Hepatocyte (in vitro differentiated cells): ENCODE measurements around the gene ARHGEF10L. TPM values are rescaled to one million over a fixed set of nuclear protein-coding genes. Genes with fewer than 3 reads are reported as not detected.

ENCODE experiments used
- DNase-seq: peaks from one replicate; pipeline ENCODE4 v3.0.0-alpha.2; 2016; ENCODE audit warnings: low spot score
- H2AFZ ChIP-seq: fragments of 200-600 bp; sonication (generic); 2 replicates; pipeline ENCODE4 v1.6.0; 2016; ENCODE audit warnings: antibody characterized with exemption, mild to moderate bottlenecking
- H3K27ac ChIP-seq: fragments of 200-600 bp; sonication (generic); 2 replicates; pipeline ENCODE4 v1.5.1; 2016; ENCODE audit warnings: mild to moderate bottlenecking
- H3K27me3 ChIP-seq: fragments of 200-600 bp; sonication (generic); 2 replicates; pipeline ENCODE4 v1.6.1; 2016
- H3K36me3 ChIP-seq: fragments of 200-600 bp; sonication (generic); replicated peaks from 2 replicates; pipeline ENCODE4 v1.5.1; 2016; ENCODE audit warnings: low read depth; ENCODE audit not compliant: insufficient read depth
- H3K4me1 ChIP-seq: fragments of 200-600 bp; sonication (generic); 2 replicates; pipeline ENCODE4 v1.5.1; 2016; ENCODE audit warnings: mild to moderate bottlenecking, moderate library complexity; ENCODE audit not compliant: insufficient read depth
- H3K4me2 ChIP-seq: fragments of 200-600 bp; sonication (generic); 2 replicates; pipeline ENCODE4 v1.6.0; 2016
- H3K4me3 ChIP-seq: fragments of 200-600 bp; sonication (generic); 2 replicates; pipeline ENCODE4 v1.5.1; 2016; ENCODE audit warnings: mild to moderate bottlenecking
- H3K79me2 ChIP-seq: fragments of 200-600 bp; sonication (generic); 2 replicates; pipeline ENCODE4 v1.6.0; 2017; ENCODE audit warnings: mild to moderate bottlenecking
- H3K9me2 ChIP-seq: fragments of 200-600 bp; sonication (generic); replicated peaks from 2 replicates; pipeline ENCODE4 v1.6.0; 2017; ENCODE audit warnings: mild to moderate bottlenecking; ENCODE audit not compliant: insufficient read depth
- H3K9me3 ChIP-seq: fragments of 200-600 bp; sonication (generic); 2 replicates; pipeline ENCODE4 v1.5.1; 2016; ENCODE audit warnings: low read depth, mild to moderate bottlenecking
- H4K20me1 ChIP-seq: fragments of 200-600 bp; sonication (generic); 2 replicates; pipeline ENCODE4 v1.6.0; 2016; ENCODE audit warnings: mild to moderate bottlenecking; ENCODE audit not compliant: insufficient read depth, poor library complexity, severe bottlenecking
- EZH2 ChIP-seq: fragments of 200-600 bp; sonication (generic); IDR thresholded peaks from 2 replicates; pipeline ENCODE4 v1.6.1; 2016; ENCODE audit warnings: antibody characterized with exemption, mild to moderate bottlenecking, borderline replicate concordance
- EZH2phosphoT487 ChIP-seq: fragments of 200-600 bp; sonication (generic); IDR thresholded peaks from one replicate; pipeline ENCODE4 v1.6.1; 2018; ENCODE audit warnings: antibody characterized with exemption, mild to moderate bottlenecking, low read depth, moderate library complexity; ENCODE audit not compliant: unreplicated experiment, severe bottlenecking
- WGBS: methylation state at CpG from one replicate; pipeline ENCODE4 v1.1.6; 2016; ENCODE audit warnings: low lambda C conversion rate; ENCODE audit errors: missing lambda C conversion rate; 5-methylcytosine and 5-hydroxymethylcytosine counted together
- polyA plus RNA-seq: library from polyadenylated mRNA; unstranded; fragments of >200 nt; fragmentation: Nextera tagmentation; extraction: Ambion mirVana; gene quantifications from 2 replicates; pipeline ENCODE4 v1.2.1, GENCODE V29; 2016
- total RNA-seq: library from RNA; depleted of rRNA; stranded (reverse); fragments of >200 nt; gene quantifications from 2 replicates; pipeline ENCODE4 v1.2.3, GENCODE V29; 2014
- TF ChIP-seq, protein P1 (sequence below): fragments of 200-600 bp; sonication (generic); IDR thresholded peaks from 2 replicates; pipeline ENCODE4 v1.5.1; 2016; ENCODE audit warnings: antibody characterized with exemption, mild to moderate bottlenecking; ENCODE audit not compliant: poor library complexity

The ARHGEF10L gene
- total and polyA plus RNA-seq, 2 experiments from 2014 or later = 40.4 to 48.3 TPM

DNA sequence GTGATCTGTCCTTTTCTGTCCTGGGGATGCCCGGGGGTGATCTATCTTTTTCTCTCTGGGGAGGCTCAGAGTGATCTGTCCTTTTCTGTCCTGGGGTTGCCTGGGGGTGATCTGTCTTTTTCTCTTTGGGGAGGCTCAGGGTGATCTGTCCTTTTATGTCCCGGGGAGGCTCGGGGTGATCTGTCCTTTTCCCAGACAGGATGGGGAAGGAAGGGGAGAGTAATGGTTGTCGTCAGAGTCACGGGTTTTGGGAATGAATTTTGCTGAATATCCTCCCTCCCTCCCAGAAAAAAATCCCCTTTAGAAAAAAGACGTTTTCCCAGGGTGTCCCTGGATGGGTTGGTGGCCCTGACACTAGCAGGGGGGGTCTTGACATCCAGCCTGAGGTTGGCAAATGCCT lies 91.5 kb downstream of the ARHGEF10L start:
- Histone ChIP-seq H4K20me1 (no peaks in the 10 kb centered on the region), H3K36me3 (no peaks in the 10 kb centered on the region), H3K27me3 (no peaks in the 10 kb centered on the region), H2AFZ (no peak overlapping the region), H3K9me2 (no peaks in the 10 kb centered on the region), H3K79me2 (no peaks in the 10 kb centered on the region), H3K4me3 (no peak overlapping the region), H3K4me1 (no peaks in the 10 kb centered on the region), H3K27ac (no peak overlapping the region), H3K4me2 (no peak overlapping the region), H3K9me3 (no peaks in the 10 kb centered on the region)
- WGBS = 91% methylated on average over 6 of the region's 6 CpGs
- TF ChIP-seq, protein P1, sequence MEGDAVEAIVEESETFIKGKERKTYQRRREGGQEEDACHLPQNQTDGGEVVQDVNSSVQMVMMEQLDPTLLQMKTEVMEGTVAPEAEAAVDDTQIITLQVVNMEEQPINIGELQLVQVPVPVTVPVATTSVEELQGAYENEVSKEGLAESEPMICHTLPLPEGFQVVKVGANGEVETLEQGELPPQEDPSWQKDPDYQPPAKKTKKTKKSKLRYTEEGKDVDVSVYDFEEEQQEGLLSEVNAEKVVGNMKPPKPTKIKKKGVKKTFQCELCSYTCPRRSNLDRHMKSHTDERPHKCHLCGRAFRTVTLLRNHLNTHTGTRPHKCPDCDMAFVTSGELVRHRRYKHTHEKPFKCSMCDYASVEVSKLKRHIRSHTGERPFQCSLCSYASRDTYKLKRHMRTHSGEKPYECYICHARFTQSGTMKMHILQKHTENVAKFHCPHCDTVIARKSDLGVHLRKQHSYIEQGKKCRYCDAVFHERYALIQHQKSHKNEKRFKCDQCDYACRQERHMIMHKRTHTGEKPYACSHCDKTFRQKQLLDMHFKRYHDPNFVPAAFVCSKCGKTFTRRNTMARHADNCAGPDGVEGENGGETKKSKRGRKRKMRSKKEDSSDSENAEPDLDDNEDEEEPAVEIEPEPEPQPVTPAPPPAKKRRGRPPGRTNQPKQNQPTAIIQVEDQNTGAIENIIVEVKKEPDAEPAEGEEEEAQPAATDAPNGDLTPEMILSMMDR = no peak
- TF ChIP-seq EZH2phosphoT487 (no peak), EZH2 (no peak)
- DNase-seq = no peak

DNA sequence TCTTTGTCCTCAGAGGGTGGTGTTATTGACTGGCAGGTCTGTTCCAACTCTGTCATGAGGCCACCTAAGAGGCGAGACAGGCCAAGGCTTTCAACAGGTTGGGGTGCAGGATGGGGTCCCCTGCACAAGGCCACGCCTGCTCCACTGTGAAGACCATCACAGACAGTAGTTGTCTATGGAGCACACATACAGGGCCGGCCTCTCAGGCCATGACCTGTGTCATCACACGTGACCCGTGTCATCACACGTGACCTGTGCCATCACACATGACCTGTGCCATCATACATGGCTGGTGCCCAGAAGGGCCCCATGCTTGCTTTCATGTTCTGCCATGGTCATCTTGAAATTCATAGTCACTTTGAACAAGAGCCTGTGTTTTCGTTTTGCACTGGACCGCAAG lies 91.9 kb downstream of the ARHGEF10L start:
- no peak for DNase-seq
- H3K9me2 ChIP-seq = no peaks in the 10 kb centered on the region
- H3K4me2 ChIP-seq = no peak overlapping the region
- no peak overlapping the region for H3K27ac ChIP-seq
- WGBS = 97% methylated on average over 8 of the region's 8 CpGs
- H3K4me3 ChIP-seq = no peak overlapping the region
- TF ChIP-seq EZH2phosphoT487 = no peak
- TF ChIP-seq EZH2 = no peak
- TF ChIP-seq, protein P1 = no peak
- H3K4me1 ChIP-seq = no peaks in the 10 kb centered on the region
- H2AFZ ChIP-seq = no peak overlapping the region
- no peaks in the 10 kb centered on the region for H4K20me1 ChIP-seq
- H3K36me3 ChIP-seq = no peaks in the 10 kb centered on the region
- H3K27me3 ChIP-seq = no peaks in the 10 kb centered on the region
- no peaks in the 10 kb centered on the region for H3K9me3 ChIP-seq
- no peaks in the 10 kb centered on the region for H3K79me2 ChIP-seq

DNA sequence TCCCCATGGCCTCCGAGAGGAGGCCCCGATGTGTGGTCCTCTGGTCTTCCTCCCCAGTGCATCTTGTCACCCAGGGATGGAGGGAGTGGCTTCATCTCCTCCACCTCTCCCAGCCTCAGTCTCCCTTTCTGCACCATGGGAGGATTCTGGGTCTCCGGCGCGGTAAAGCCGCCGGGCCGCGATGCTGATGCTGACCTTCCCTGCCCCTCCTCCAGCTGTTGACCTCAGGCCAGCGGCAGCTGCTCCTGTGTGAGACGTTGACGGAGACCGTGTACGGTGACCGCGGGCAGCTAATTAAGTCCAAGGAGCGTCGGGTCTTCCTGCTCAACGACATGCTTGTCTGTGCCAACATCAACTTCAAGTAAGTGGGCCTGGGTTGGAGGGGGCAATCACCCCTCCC lies 92.6 kb downstream of the ARHGEF10L start:
- Histone ChIP-seq H2AFZ (no peak overlapping the region), H3K4me2 (no peak overlapping the region), H3K9me2 (no peaks in the 10 kb centered on the region), H3K4me3 (no peak overlapping the region), H4K20me1 (no peaks in the 10 kb centered on the region), H3K27me3 (no peaks in the 10 kb centered on the region), H3K4me1 (no peaks in the 10 kb centered on the region), H3K79me2 (no peaks in the 10 kb centered on the region), H3K36me3 (no peaks in the 10 kb centered on the region), H3K27ac (no peak overlapping the region), H3K9me3 (no peaks in the 10 kb centered on the region)
- WGBS = 97% methylated on average over 14 of the region's 19 CpGs
- DNase-seq = no peak
- TF ChIP-seq EZH2 (no peak), EZH2phosphoT487 (no peak)
- TF ChIP-seq, protein P1 = no peak
